ENCODE data around the gene SLC6A8. TPM values are rescaled to one million over a fixed set of nuclear protein-coding genes. Genes with fewer than 3 reads are reported as not detected.

Gene SLC6A8
- total and polyA plus RNA-seq, 2 of the 4 experiments (the other 2 are of a cell fraction): 7.2 to 25.5 TPM

DNA sequence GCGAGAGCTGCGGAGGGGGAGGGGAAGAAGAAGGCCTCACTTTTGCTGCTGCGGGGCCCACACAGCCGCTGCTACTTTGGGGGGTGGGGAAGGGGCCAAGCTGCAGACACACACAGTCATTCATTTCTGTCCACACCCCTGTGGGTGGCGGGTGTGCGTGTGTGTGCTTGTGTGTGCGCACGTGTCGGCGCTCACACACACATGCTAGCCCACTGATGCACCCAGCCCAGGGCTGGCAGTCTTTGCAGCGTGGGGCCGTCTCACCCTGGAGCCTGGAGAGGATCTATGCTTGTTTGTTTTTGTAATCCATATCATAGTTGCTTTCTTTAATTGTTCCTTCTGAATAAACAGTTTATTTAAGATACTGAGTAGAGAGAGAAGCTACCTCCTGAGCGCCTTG, 36.8 kb upstream of the SLC6A8 start:
- H3K9me3 ChIP-seq (ENCODE audit: control insufficient read depth, insufficient read depth, low read length): peaks cover 3% of the 10 kb centered on the region; the same call in 1 of the 2 replicates
- H2BK5ac ChIP-seq (ENCODE audit: low read depth, low read length, poor library complexity, severe bottlenecking): no peak overlapping the region
- H3K56ac ChIP-seq (ENCODE audit: extremely low read depth, insufficient read depth, low read length): no peak overlapping the region
- no peak overlapping the region for H3K4ac ChIP-seq (ENCODE audit: low read depth, low read length)
- dilution Hi-C loops (cut with HindIII; ENCODE audit: low sequenced_read_pairs, unreplicated experiment) (no loop called here), in situ Hi-C loops (cut with MboI; ENCODE audit: low sequenced_read_pairs) (loop anchor here (25.0 kb wide), 1 partner anchor 689 kb away; no protein-coding TSS in a partner anchor), intact Hi-C loops (cut with micrococcal nuclease) (no loop called here)
- no CpG with 5 or more reads among the region's 13 CpGs for WGBS, 2 experiments (ENCODE audit: extremely low coverage in 2 of 2, insufficient read length in 1 of 2)
- no peaks in the 10 kb centered on the region for H3K79me1 ChIP-seq (ENCODE audit: low read depth in 1 of 2, low read length in 2 of 2)
- H3K14ac ChIP-seq (replicated peaks; ENCODE audit: low read depth, low read length): no peak overlapping the region
- BruUV-seq (replicated peaks): no TSS peak
- no peak overlapping the region for H3K4me2 ChIP-seq (ENCODE audit: low read depth, low read length)
- H4K91ac ChIP-seq (ENCODE audit: insufficient read depth, low read depth, low read length): no peak overlapping the region
- H4K5ac ChIP-seq (ENCODE audit: low read depth, low read length): no peak overlapping the region
- H2AK9ac ChIP-seq (replicated peaks; ENCODE audit: low read depth, low read length, poor library complexity): no peak overlapping the region
- DNase-seq (no peak), ATAC-seq (ENCODE audit: low read depth) (no peak)
- TF ChIP-seq, protein P1, sequence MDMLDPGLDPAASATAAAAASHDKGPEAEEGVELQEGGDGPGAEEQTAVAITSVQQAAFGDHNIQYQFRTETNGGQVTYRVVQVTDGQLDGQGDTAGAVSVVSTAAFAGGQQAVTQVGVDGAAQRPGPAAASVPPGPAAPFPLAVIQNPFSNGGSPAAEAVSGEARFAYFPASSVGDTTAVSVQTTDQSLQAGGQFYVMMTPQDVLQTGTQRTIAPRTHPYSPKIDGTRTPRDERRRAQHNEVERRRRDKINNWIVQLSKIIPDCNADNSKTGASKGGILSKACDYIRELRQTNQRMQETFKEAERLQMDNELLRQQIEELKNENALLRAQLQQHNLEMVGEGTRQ (IDR thresholded peaks at IDR 0.05; ENCODE audit: low read depth, low read length): no peak
- TF ChIP-seq MAFK (IDR thresholded peaks at IDR 0.05; ENCODE audit: low read depth, low read length) (no peak), RCOR1 (IDR thresholded peaks at IDR 0.05; ENCODE audit: insufficient replicate concordance, low read length) (no peak), MAZ (IDR thresholded peaks at IDR 0.05; ENCODE audit: borderline replicate concordance, low read depth, low read length) (no peak)
- no peak overlapping the region for H3K27ac ChIP-seq (ENCODE audit: insufficient read depth, low read length)
- H4K8ac ChIP-seq (ENCODE audit: low read depth in 2 of 2, low read length in 2 of 2): no peak overlapping the region
- H2AFZ ChIP-seq (replicated peaks; ENCODE audit: low read length, poor library complexity): no peak overlapping the region
- CTCF ChIA-PET: interaction anchor here (0.9 kb wide), 1 partner anchor 101 kb away, joined by 5 read pairs; no protein-coding TSS in a partner anchor
- no peaks in the 10 kb centered on the region for H3K36me3 ChIP-seq (ENCODE audit: control insufficient read depth, insufficient read depth, low read length)
- H2BK20ac ChIP-seq (ENCODE audit: low read depth, low read length): no peak overlapping the region
- H3K4me1 ChIP-seq (ENCODE audit: control insufficient read depth, insufficient read depth, low read length): no peaks in the 10 kb centered on the region
- H3K9ac ChIP-seq (ENCODE audit: low read depth, low read length): no peak overlapping the region
- no peaks in the 10 kb centered on the region for H3K9me1 ChIP-seq (ENCODE audit: insufficient read depth, low read length)
- H2BK120ac ChIP-seq (ENCODE audit: low read depth, low read length): no peak overlapping the region
- H4K20me1 ChIP-seq (ENCODE audit: insufficient read depth, low read length): no peaks in the 10 kb centered on the region
- H2BK15ac ChIP-seq (ENCODE audit: low read depth, low read length): no peak overlapping the region
- no peak overlapping the region for H3K23ac ChIP-seq (ENCODE audit: low read depth, low read length)
- peaks cover 27% of the 10 kb centered on the region for H3K27me3 ChIP-seq (ENCODE audit: control insufficient read depth, insufficient read depth, low read length)
- POLR2A ChIA-PET (ENCODE audit: unreplicated experiment): no interaction called here
- no peak overlapping the region for H2AK5ac ChIP-seq (ENCODE audit: low read depth, low read length)
- no peak overlapping the region for H3K18ac ChIP-seq (ENCODE audit: low read depth, low read length)
- H3K4me3 ChIP-seq (ENCODE audit: insufficient read depth, low read depth, low read length): no peak overlapping the region
